ENCODE results near the gene CARMIL1.

The CARMIL1 gene

GRCh38 chr6:25287941-25288340 lies 8.8 kb downstream of the CARMIL1 start:
- no peak overlapping the region for H3K27ac ChIP-seq (ENCODE audit: low read length, poor library complexity, severe bottlenecking)
- no peak overlapping the region for H4K8ac ChIP-seq (ENCODE audit: low read length)
- no peak overlapping the region for H3K14ac ChIP-seq (ENCODE audit: low read length in 2 of 2)
- no peaks in the 10 kb centered on the region for H3K27me3 ChIP-seq (ENCODE audit: control insufficient read depth in 1 of 2, insufficient read depth in 1 of 2, low read length in 2 of 2)
- H3K36me3 ChIP-seq (ENCODE audit: control insufficient read depth in 1 of 2, insufficient read depth in 2 of 2, low read depth in 1 of 2, low read length in 2 of 2) = peaks cover 0 to 6% of the 10 kb centered on the region in 2 experiments
- WGBS = 86% methylated on average over 6 of the region's 6 CpGs
- DNase-seq = no peak
- no peak overlapping the region for H2BK12ac ChIP-seq (ENCODE audit: low read length in 2 of 2)
- no peak overlapping the region for H3K9ac ChIP-seq (ENCODE audit: low read length)
- H3K4me3 ChIP-seq (ENCODE audit: insufficient read depth in 1 of 2, low read depth in 1 of 2, low read length in 2 of 2) = no peak overlapping the region
- H3K18ac ChIP-seq (ENCODE audit: low read depth in 1 of 2, low read length in 2 of 2) = no peak overlapping the region
- no peak overlapping the region for H3K4me2 ChIP-seq (ENCODE audit: low read length, poor library complexity, severe bottlenecking)
- H2BK120ac ChIP-seq (ENCODE audit: low read depth, low read length) = no peak overlapping the region
- no peak overlapping the region for H3K23ac ChIP-seq (ENCODE audit: low read length in 2 of 2)
- no peak overlapping the region for H2BK15ac ChIP-seq (ENCODE audit: low read depth, poor library complexity, severe bottlenecking)
- no peak overlapping the region for H3K4ac ChIP-seq (ENCODE audit: low read depth in 1 of 2, low read length in 2 of 2)
- no peak overlapping the region for H2AK5ac ChIP-seq (ENCODE audit: low read length, severe bottlenecking)
- peaks cover 12% of the 10 kb centered on the region for H3K79me1 ChIP-seq (replicated peaks; ENCODE audit: low read length, poor library complexity, severe bottlenecking)
- no peaks in the 10 kb centered on the region for H3K4me1 ChIP-seq (ENCODE audit: control insufficient read depth, insufficient read depth, low read depth, low read length)
- no peak overlapping the region for H2AFZ ChIP-seq (ENCODE audit: low read depth, low read length)
- H2BK5ac ChIP-seq (ENCODE audit: low read depth, low read length, poor library complexity, severe bottlenecking) = no peak overlapping the region
- H3K9me3 ChIP-seq (ENCODE audit: control insufficient read depth, low read length) = no peaks in the 10 kb centered on the region
- no peak overlapping the region for H4K91ac ChIP-seq (ENCODE audit: low read length)

- H3K4ac ChIP-seq (ENCODE audit: low read depth in 1 of 2, low read length in 2 of 2) = no peak overlapping the region
- H2AK5ac ChIP-seq (ENCODE audit: low read length, severe bottlenecking) = no peak overlapping the region
- H3K18ac ChIP-seq (ENCODE audit: low read depth in 1 of 2, low read length in 2 of 2) = no peak overlapping the region
- no peak overlapping the region for H3K23ac ChIP-seq (ENCODE audit: low read length in 2 of 2)
- peaks cover 16% of the 10 kb centered on the region for H3K79me1 ChIP-seq (replicated peaks; ENCODE audit: low read length, poor library complexity, severe bottlenecking)
- no peak for DNase-seq
- no peak overlapping the region for H3K4me2 ChIP-seq (ENCODE audit: low read length, poor library complexity, severe bottlenecking)
- H3K4me1 ChIP-seq (ENCODE audit: control insufficient read depth, insufficient read depth, low read depth, low read length) = no peaks in the 10 kb centered on the region
- no peak overlapping the region for H3K4me3 ChIP-seq (ENCODE audit: insufficient read depth in 1 of 2, low read depth in 1 of 2, low read length in 2 of 2)
- H3K36me3 ChIP-seq (ENCODE audit: control insufficient read depth in 1 of 2, insufficient read depth in 2 of 2, low read depth in 1 of 2, low read length in 2 of 2) = peaks cover 0 to 6% of the 10 kb centered on the region in 2 experiments
- H2BK15ac ChIP-seq (ENCODE audit: low read depth, poor library complexity, severe bottlenecking) = no peak overlapping the region
- no peaks in the 10 kb centered on the region for H3K9me3 ChIP-seq (ENCODE audit: control insufficient read depth, low read length)
- WGBS = 90% methylated on average over 2 of the region's 2 CpGs
- H2AFZ ChIP-seq (ENCODE audit: low read depth, low read length) = no peak overlapping the region
- no peaks in the 10 kb centered on the region for H3K27me3 ChIP-seq (ENCODE audit: control insufficient read depth in 1 of 2, insufficient read depth in 1 of 2, low read length in 2 of 2)
- no peak overlapping the region for H2BK120ac ChIP-seq (ENCODE audit: low read depth, low read length)
- no peak overlapping the region for H3K27ac ChIP-seq (ENCODE audit: low read length, poor library complexity, severe bottlenecking)
- no peak overlapping the region for H2BK12ac ChIP-seq (ENCODE audit: low read length in 2 of 2)
- H4K91ac ChIP-seq (ENCODE audit: low read length) = no peak overlapping the region
- H4K8ac ChIP-seq (ENCODE audit: low read length) = no peak overlapping the region
- no peak overlapping the region for H2BK5ac ChIP-seq (ENCODE audit: low read depth, low read length, poor library complexity, severe bottlenecking)
- no peak overlapping the region for H3K9ac ChIP-seq (ENCODE audit: low read length)
- H3K14ac ChIP-seq (ENCODE audit: low read length in 2 of 2) = no peak overlapping the region
Measured at GRCh38 chr6:25288518-25288917, 9.3 kb downstream of the CARMIL1 start.

- H2BK15ac ChIP-seq (ENCODE audit: low read depth, poor library complexity, severe bottlenecking) = no peak overlapping the region
- no peak overlapping the region for H2BK5ac ChIP-seq (ENCODE audit: low read depth, low read length, poor library complexity, severe bottlenecking)
- no peak overlapping the region for H3K14ac ChIP-seq (ENCODE audit: low read length in 2 of 2)
- H4K91ac ChIP-seq (ENCODE audit: low read length) = no peak overlapping the region
- H3K9me3 ChIP-seq (ENCODE audit: control insufficient read depth, low read length) = no peaks in the 10 kb centered on the region
- H2AK5ac ChIP-seq (ENCODE audit: low read length, severe bottlenecking) = no peak overlapping the region
- H3K27ac ChIP-seq (ENCODE audit: low read length, poor library complexity, severe bottlenecking) = no peak overlapping the region
- no peak overlapping the region for H2AFZ ChIP-seq (ENCODE audit: low read depth, low read length)
- no peak overlapping the region for H2BK120ac ChIP-seq (ENCODE audit: low read depth, low read length)
- no peak overlapping the region for H3K4ac ChIP-seq (ENCODE audit: low read depth in 1 of 2, low read length in 2 of 2)
- H3K4me3 ChIP-seq (ENCODE audit: insufficient read depth in 1 of 2, low read depth in 1 of 2, low read length in 2 of 2) = no peak overlapping the region
- H3K79me1 ChIP-seq (replicated peaks; ENCODE audit: low read length, poor library complexity, severe bottlenecking) = peaks cover 25% of the 10 kb centered on the region
- H3K36me3 ChIP-seq (ENCODE audit: control insufficient read depth in 1 of 2, insufficient read depth in 2 of 2, low read depth in 1 of 2, low read length in 2 of 2) = peaks cover 0 to 6% of the 10 kb centered on the region in 2 experiments
- H3K4me2 ChIP-seq (ENCODE audit: low read length, poor library complexity, severe bottlenecking) = no peak overlapping the region
- H2BK12ac ChIP-seq (ENCODE audit: low read length in 2 of 2) = no peak overlapping the region
- WGBS = 89% methylated on average over 5 of the region's 5 CpGs
- H3K4me1 ChIP-seq (ENCODE audit: control insufficient read depth, insufficient read depth, low read depth, low read length) = no peaks in the 10 kb centered on the region
- no peak overlapping the region for H4K8ac ChIP-seq (ENCODE audit: low read length)
- DNase-seq = no peak
- no peak overlapping the region for H3K18ac ChIP-seq (ENCODE audit: low read depth in 1 of 2, low read length in 2 of 2)
- no peak overlapping the region for H3K23ac ChIP-seq (ENCODE audit: low read length in 2 of 2)
- no peaks in the 10 kb centered on the region for H3K27me3 ChIP-seq (ENCODE audit: control insufficient read depth in 1 of 2, insufficient read depth in 1 of 2, low read length in 2 of 2)
- H3K9ac ChIP-seq (ENCODE audit: low read length) = no peak overlapping the region
Measured at GRCh38 chr6:25290306-25291060, 11.3 kb downstream of the CARMIL1 start.

- H2AK5ac ChIP-seq (ENCODE audit: low read length, severe bottlenecking) = no peak overlapping the region
- WGBS = 90% methylated on average over 4 of the region's 4 CpGs
- DNase-seq = no peak
- no peaks in the 10 kb centered on the region for H3K9me3 ChIP-seq (ENCODE audit: control insufficient read depth, low read length)
- no peak overlapping the region for H4K91ac ChIP-seq (ENCODE audit: low read length)
- H3K14ac ChIP-seq (ENCODE audit: low read length in 2 of 2) = no peak overlapping the region
- peaks cover 34% of the 10 kb centered on the region for H3K79me1 ChIP-seq (replicated peaks; ENCODE audit: low read length, poor library complexity, severe bottlenecking)
- H2BK15ac ChIP-seq (ENCODE audit: low read depth, poor library complexity, severe bottlenecking) = no peak overlapping the region
- no peak overlapping the region for H3K4me2 ChIP-seq (ENCODE audit: low read length, poor library complexity, severe bottlenecking)
- no peak overlapping the region for H2BK5ac ChIP-seq (ENCODE audit: low read depth, low read length, poor library complexity, severe bottlenecking)
- H3K36me3 ChIP-seq (ENCODE audit: control insufficient read depth in 1 of 2, insufficient read depth in 2 of 2, low read depth in 1 of 2, low read length in 2 of 2) = no peaks in the 10 kb centered on the region
- no peaks in the 10 kb centered on the region for H3K4me1 ChIP-seq (ENCODE audit: control insufficient read depth, insufficient read depth, low read depth, low read length)
- no peak overlapping the region for H3K18ac ChIP-seq (ENCODE audit: low read depth in 1 of 2, low read length in 2 of 2)
- H3K4ac ChIP-seq (ENCODE audit: low read depth in 1 of 2, low read length in 2 of 2) = no peak overlapping the region
- no peak overlapping the region for H3K27ac ChIP-seq (ENCODE audit: low read length, poor library complexity, severe bottlenecking)
- H3K23ac ChIP-seq (ENCODE audit: low read length in 2 of 2) = no peak overlapping the region
- H2BK120ac ChIP-seq (ENCODE audit: low read depth, low read length) = no peak overlapping the region
- H3K4me3 ChIP-seq (ENCODE audit: insufficient read depth in 1 of 2, low read depth in 1 of 2, low read length in 2 of 2) = no peak overlapping the region
- no peaks in the 10 kb centered on the region for H3K27me3 ChIP-seq (ENCODE audit: control insufficient read depth in 1 of 2, insufficient read depth in 1 of 2, low read length in 2 of 2)
- no peak overlapping the region for H3K9ac ChIP-seq (ENCODE audit: low read length)
- no peak overlapping the region for H2AFZ ChIP-seq (ENCODE audit: low read depth, low read length)
- no peak overlapping the region for H4K8ac ChIP-seq (ENCODE audit: low read length)
- H2BK12ac ChIP-seq (ENCODE audit: low read length in 2 of 2) = no peak overlapping the region
Measured at GRCh38 chr6:25292384-25292783, 13.2 kb downstream of the CARMIL1 start.
